IMR-90 (cell line): ENCODE data around the gene SRC.

Experiments used
- BHLHE40 ChIP-seq: fragments of 150-350 bp; IDR thresholded peaks from 2 replicates; pipeline ENCODE4 v1.6.1; 2016; ENCODE audit warnings: mild to moderate bottlenecking, low read depth, low read length
- CEBPB ChIP-seq: IDR thresholded peaks from 2 replicates; pipeline ENCODE4 v1.6.1; 2012; ENCODE audit warnings: low read depth, low read length, improper control_type of control experiment
- FOS ChIP-seq: fragments of 150-350 bp; IDR thresholded peaks from 2 replicates; pipeline ENCODE4 v1.6.1; 2016; ENCODE audit warnings: low read depth, low read length
- MAFK ChIP-seq: IDR thresholded peaks from 2 replicates; pipeline ENCODE4 v1.6.1; 2012; ENCODE audit warnings: low read depth, low read length, improper control_type of control experiment
- MAZ ChIP-seq: IDR thresholded peaks from 2 replicates; pipeline ENCODE4 v1.6.1; 2012; ENCODE audit warnings: low read depth, mild to moderate bottlenecking, low read length, improper control_type of control experiment, moderate library complexity, borderline replicate concordance
- MXI1 ChIP-seq: IDR thresholded peaks from 2 replicates; pipeline ENCODE4 v1.6.1; 2012; ENCODE audit warnings: low read depth, mild to moderate bottlenecking, low read length, moderate library complexity, borderline replicate concordance
- NFE2L2 ChIP-seq: fragments of 150-350 bp; IDR thresholded peaks from 2 replicates; pipeline ENCODE4 v1.6.1; 2016; ENCODE audit warnings: low read depth, mild to moderate bottlenecking, low read length
- POLR2A ChIP-seq: IDR thresholded peaks from 2 replicates; pipeline ENCODE4 v1.6.1; 2012; ENCODE audit warnings: mild to moderate bottlenecking, low read depth, low read length
- RAD21 ChIP-seq: IDR thresholded peaks from 2 replicates; pipeline ENCODE4 v1.6.1; 2012; ENCODE audit warnings: low read length, improper control_type of control experiment
- RCOR1 ChIP-seq: IDR thresholded peaks from 2 replicates; pipeline ENCODE4 v1.6.1; 2012; ENCODE audit warnings: mild to moderate bottlenecking, low read length, improper control_type of control experiment; ENCODE audit not compliant: insufficient replicate concordance
- SMC3 ChIP-seq: fragments of 150-350 bp; IDR thresholded peaks from 2 replicates; pipeline ENCODE4 v1.6.1; 2016; ENCODE audit warnings: low read depth, mild to moderate bottlenecking, antibody characterized with exemption, low read length, moderate library complexity
- TF ChIP-seq, protein P1 (sequence below): conservative IDR thresholded peaks from 2 replicates; pipeline ENCODE4 v1.5.1; 2012; ENCODE audit warnings: mild to moderate bottlenecking, low read depth, low read length, improper control_type of control experiment
- TF ChIP-seq, protein P2 (sequence below): fragments of 150-350 bp; IDR thresholded peaks from 2 replicates; pipeline ENCODE4 v1.6.1; 2017; ENCODE audit warnings: mild to moderate bottlenecking, antibody characterized with exemption, low read length, low read depth
- TF ChIP-seq, protein P3 (sequence below): fragments of 150-350 bp; IDR thresholded peaks from 2 replicates; pipeline ENCODE4 v1.6.1; 2016; ENCODE audit warnings: low read depth, mild to moderate bottlenecking, low read length, moderate library complexity, borderline replicate concordance

DNA sequence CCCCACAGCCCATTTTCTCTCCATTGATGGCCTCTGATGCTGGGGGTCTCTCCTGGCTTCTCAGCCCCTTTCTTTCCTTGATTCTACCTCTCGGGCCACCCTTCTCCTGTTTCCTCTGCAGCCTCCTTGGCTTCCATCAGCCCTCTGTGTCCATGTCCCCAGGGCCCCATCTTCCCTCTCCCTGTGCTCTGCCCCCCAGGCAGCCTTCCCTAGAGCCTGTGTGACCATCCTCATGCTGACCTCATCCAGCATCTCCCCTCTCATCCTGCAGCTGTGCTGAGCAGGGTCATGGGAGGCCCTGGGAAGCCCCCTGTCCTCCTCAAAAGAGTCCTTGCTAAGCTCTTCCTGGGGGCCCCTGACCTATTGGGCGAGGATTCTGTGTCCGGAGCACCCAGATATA lies 101.7 kb downstream of the SRC start:
- no peak for TF ChIP-seq SMC3
- TF ChIP-seq, protein P1, sequence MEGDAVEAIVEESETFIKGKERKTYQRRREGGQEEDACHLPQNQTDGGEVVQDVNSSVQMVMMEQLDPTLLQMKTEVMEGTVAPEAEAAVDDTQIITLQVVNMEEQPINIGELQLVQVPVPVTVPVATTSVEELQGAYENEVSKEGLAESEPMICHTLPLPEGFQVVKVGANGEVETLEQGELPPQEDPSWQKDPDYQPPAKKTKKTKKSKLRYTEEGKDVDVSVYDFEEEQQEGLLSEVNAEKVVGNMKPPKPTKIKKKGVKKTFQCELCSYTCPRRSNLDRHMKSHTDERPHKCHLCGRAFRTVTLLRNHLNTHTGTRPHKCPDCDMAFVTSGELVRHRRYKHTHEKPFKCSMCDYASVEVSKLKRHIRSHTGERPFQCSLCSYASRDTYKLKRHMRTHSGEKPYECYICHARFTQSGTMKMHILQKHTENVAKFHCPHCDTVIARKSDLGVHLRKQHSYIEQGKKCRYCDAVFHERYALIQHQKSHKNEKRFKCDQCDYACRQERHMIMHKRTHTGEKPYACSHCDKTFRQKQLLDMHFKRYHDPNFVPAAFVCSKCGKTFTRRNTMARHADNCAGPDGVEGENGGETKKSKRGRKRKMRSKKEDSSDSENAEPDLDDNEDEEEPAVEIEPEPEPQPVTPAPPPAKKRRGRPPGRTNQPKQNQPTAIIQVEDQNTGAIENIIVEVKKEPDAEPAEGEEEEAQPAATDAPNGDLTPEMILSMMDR, result no peak
- TF ChIP-seq RAD21, result no peak
- no peak for TF ChIP-seq CEBPB
- no peak for TF ChIP-seq POLR2A
- no peak for TF ChIP-seq MAZ
- no peak for TF ChIP-seq FOS
- TF ChIP-seq, protein P2, sequence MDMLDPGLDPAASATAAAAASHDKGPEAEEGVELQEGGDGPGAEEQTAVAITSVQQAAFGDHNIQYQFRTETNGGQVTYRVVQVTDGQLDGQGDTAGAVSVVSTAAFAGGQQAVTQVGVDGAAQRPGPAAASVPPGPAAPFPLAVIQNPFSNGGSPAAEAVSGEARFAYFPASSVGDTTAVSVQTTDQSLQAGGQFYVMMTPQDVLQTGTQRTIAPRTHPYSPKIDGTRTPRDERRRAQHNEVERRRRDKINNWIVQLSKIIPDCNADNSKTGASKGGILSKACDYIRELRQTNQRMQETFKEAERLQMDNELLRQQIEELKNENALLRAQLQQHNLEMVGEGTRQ, result no peak
- no peak for TF ChIP-seq MXI1
- TF ChIP-seq MAFK, result no peak
- TF ChIP-seq NFE2L2, result no peak
- TF ChIP-seq BHLHE40, result no peak
- TF ChIP-seq RCOR1, result no peak
- TF ChIP-seq, protein P3, sequence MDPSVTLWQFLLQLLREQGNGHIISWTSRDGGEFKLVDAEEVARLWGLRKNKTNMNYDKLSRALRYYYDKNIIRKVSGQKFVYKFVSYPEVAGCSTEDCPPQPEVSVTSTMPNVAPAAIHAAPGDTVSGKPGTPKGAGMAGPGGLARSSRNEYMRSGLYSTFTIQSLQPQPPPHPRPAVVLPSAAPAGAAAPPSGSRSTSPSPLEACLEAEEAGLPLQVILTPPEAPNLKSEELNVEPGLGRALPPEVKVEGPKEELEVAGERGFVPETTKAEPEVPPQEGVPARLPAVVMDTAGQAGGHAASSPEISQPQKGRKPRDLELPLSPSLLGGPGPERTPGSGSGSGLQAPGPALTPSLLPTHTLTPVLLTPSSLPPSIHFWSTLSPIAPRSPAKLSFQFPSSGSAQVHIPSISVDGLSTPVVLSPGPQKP, result no peak
